ENCODE data around the gene GAST. TPM values are rescaled to one million over a fixed set of nuclear protein-coding genes. Genes with fewer than 3 reads are reported as not detected.
A peak's percentile ranks its signal among the peaks of the same experiment; 100 is the strongest.

GAST gene
- total and polyA plus RNA-seq, 2 of the 13 experiments (the other 11 are each of a cell fraction or from before 2014, with no cell fraction given), result 0.32 to 0.42 TPM

DNA sequence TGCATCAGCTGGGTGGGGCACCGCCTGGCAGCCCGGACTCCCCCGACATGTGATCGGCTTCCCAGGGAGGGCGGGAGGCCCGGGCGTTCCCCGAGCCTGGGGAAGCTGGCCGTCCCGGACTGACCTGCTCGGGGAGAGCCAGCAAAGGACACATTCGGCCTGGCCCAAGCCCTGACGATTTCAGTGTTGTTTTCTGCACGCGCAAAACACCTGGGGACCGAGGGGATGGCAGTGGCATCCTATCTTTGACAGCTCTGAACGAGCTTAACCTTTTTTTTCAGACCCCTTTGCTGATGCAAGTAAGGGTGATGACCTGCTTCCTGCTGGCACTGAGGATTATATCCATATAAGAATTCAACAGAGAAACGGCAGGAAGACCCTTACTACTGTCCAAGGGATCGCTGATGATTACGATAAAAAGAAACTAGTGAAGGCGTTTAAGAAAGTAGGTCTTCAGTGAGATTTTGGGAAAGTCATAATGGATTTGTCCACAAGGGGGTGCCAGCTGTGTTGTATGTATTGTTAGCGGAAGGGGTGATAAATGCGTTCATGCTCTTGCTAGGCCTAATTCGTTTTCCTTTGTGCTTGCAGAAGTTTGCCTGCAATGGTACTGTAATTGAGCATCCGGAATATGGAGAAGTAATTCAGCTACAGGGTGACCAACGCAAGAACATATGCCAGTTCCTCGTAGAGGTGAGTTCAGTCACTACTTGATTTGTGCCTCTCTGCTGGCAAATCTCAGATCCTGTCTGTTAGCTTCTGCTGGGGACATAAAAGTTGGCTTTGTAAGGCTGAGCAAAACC, 22.4 kb upstream of the GAST start (continued):
- no peak for TF ChIP-seq NFRKB (IDR thresholded peaks at IDR 0.05)
- TF ChIP-seq ZNF605 (CRISPR knock-in tag; IDR thresholded peaks at IDR 0.05), result no peak
- TF ChIP-seq TEAD2 (CRISPR knock-in tag; IDR thresholded peaks at IDR 0.05), result peak; percentile 77; the same call in 1 of the 2 replicates
- peak; percentile 28; the same call in 1 of the 2 replicates for TF ChIP-seq HNRNPL (IDR thresholded peaks at IDR 0.05; ENCODE audit: low read depth, low read length)
- TF ChIP-seq ZNF713 (CRISPR knock-in tag; IDR thresholded peaks at IDR 0.05), result 0 out of 2 replicates have a peak, but pooled peaks have one; percentile 4
- TF ChIP-seq ZNF101 (CRISPR knock-in tag; IDR thresholded peaks at IDR 0.05; ENCODE audit: borderline replicate concordance, low read depth), result no peak
- TF ChIP-seq KAT7 (CRISPR knock-in tag; IDR thresholded peaks at IDR 0.05; ENCODE audit: borderline replicate concordance), result peak; percentile 24; the same call in 1 of the 2 replicates
- no peak for TF ChIP-seq PTBP1 (IDR thresholded peaks at IDR 0.05; ENCODE audit: low read depth, low read length, poor library complexity, severe bottlenecking)
- TF ChIP-seq RFXAP (CRISPR knock-in tag; IDR thresholded peaks at IDR 0.05; ENCODE audit: borderline replicate concordance), result no peak
- TF ChIP-seq RBM39 (IDR thresholded peaks at IDR 0.05; ENCODE audit: low read depth, low read length, poor library complexity, severe bottlenecking), result no peak
- TF ChIP-seq ATF6 (CRISPR knock-in tag; conservative IDR thresholded peaks at IDR 0.05), result 0 out of 2 replicates have a peak, but pooled peaks have one; percentile 27
- TF ChIP-seq THAP7 (CRISPR knock-in tag; IDR thresholded peaks at IDR 0.05), result no peak
- TF ChIP-seq POLR2AphosphoS5 (IDR thresholded peaks at IDR 0.05; ENCODE audit: low read depth, low read length), result peak; percentile 3; the same call in 1 of the 2 replicates
- no peak for TF ChIP-seq ZNF253 (CRISPR knock-in tag; IDR thresholded peaks at IDR 0.05; ENCODE audit: borderline replicate concordance)
- TF ChIP-seq ZNF781 (CRISPR knock-in tag; IDR thresholded peaks at IDR 0.05; ENCODE audit: borderline replicate concordance, not compliant biosample characterization), result no peak
- 0 out of 2 replicates have a peak, but pooled peaks have one; percentile 11 for TF ChIP-seq ZNF12 (CRISPR knock-in tag; IDR thresholded peaks at IDR 0.05)
- no peak for TF ChIP-seq HMG20B (CRISPR knock-in tag; conservative IDR thresholded peaks at IDR 0.05)
- peak; percentile 44; the same call in 1 of the 2 replicates for TF ChIP-seq ZNF746 (CRISPR knock-in tag; IDR thresholded peaks at IDR 0.05)
- peak; percentile 98 for TF ChIP-seq AKAP8 (CRISPR knock-in tag; IDR thresholded peaks at IDR 0.05)
- peak; percentile 58; the same call in 1 of the 2 replicates for TF ChIP-seq SOX5 (CRISPR knock-in tag; IDR thresholded peaks at IDR 0.05; ENCODE audit: borderline replicate concordance)
- no peak for TF ChIP-seq NRL (CRISPR knock-in tag; IDR thresholded peaks at IDR 0.05; ENCODE audit: borderline replicate concordance)
- no peak; a peak in 1 of 4 replicates for TF ChIP-seq NR2F1 (CRISPR knock-in tag; IDR thresholded peaks at IDR 0.05)
- TF ChIP-seq TBL1XR1 (IDR thresholded peaks at IDR 0.05; ENCODE audit: borderline replicate concordance, low read length, partially characterized antibody), result peak; percentile 6
- no peak for TF ChIP-seq ZNF260 (CRISPR knock-in tag; IDR thresholded peaks at IDR 0.05; ENCODE audit: borderline replicate concordance, low read depth)
- no peak; the same call in 1 of the 2 replicates for TF ChIP-seq MEIS1 (CRISPR knock-in tag; IDR thresholded peaks at IDR 0.05; ENCODE audit: borderline replicate concordance)
- TF ChIP-seq ZBTB44 (CRISPR knock-in tag; IDR thresholded peaks at IDR 0.05), result no peak

All from HepG2 (cell line).